Measurements from ENCODE around the gene MSRB1.

DNA sequence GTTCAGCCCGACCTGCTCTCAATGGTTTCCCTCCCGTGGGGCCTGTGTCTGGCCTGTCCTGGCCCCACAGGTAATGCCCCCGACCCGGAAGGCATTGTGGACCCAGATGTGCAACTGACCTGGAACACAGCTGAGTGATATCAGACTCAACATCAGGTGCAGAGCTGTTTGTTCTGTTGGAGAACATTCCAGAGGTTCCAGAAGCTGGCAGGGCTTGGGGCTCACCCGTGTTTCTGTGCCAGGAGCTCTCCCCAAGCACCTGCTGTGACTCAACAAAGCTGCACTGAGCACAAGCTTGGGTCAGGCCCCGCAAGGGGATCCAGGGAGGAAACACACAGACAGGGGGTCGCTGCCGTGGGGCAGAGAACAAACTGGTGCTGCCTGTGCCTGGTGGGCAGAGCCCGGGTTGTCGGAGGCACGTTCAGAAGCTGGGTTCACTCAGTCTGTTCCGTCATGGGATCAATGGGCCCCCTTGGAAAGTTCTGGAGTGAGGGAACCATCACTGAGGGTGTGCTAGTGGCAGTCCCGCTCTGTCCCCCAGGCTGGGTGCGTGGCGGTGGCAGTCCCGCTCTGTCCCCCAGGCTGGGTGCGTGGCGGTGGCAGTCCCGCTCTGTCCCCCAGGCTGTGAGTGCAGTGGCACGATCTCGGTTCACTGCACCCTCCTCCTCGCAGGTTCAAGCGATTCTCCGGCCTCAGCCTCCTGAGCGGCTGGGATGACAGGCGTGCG lies 46.9 kb downstream of the MSRB1 start:
- TF ChIP-seq, protein P1, sequence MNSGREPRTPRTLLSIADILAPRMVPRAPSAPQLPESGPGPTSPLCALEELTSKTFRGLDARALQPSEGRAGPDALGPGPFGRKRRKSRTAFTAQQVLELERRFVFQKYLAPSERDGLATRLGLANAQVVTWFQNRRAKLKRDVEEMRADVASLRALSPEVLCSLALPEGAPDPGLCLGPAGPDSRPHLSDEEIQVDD (CRISPR knock-in tag; IDR thresholded peaks at IDR 0.05; ENCODE audit: borderline replicate concordance) = no peak
- no peak for TF ChIP-seq ZBTB20 (CRISPR knock-in tag; IDR thresholded peaks at IDR 0.05; ENCODE audit: borderline replicate concordance, low read depth)
- TF ChIP-seq, protein P2, sequence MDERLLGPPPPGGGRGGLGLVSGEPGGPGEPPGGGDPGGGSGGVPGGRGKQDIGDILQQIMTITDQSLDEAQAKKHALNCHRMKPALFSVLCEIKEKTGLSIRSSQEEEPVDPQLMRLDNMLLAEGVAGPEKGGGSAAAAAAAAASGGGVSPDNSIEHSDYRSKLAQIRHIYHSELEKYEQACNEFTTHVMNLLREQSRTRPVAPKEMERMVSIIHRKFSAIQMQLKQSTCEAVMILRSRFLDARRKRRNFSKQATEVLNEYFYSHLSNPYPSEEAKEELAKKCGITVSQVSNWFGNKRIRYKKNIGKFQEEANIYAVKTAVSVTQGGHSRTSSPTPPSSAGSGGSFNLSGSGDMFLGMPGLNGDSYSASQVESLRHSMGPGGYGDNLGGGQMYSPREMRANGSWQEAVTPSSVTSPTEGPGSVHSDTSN (CRISPR knock-in tag; IDR thresholded peaks at IDR 0.05) = no peak
- TF ChIP-seq, protein P3, sequence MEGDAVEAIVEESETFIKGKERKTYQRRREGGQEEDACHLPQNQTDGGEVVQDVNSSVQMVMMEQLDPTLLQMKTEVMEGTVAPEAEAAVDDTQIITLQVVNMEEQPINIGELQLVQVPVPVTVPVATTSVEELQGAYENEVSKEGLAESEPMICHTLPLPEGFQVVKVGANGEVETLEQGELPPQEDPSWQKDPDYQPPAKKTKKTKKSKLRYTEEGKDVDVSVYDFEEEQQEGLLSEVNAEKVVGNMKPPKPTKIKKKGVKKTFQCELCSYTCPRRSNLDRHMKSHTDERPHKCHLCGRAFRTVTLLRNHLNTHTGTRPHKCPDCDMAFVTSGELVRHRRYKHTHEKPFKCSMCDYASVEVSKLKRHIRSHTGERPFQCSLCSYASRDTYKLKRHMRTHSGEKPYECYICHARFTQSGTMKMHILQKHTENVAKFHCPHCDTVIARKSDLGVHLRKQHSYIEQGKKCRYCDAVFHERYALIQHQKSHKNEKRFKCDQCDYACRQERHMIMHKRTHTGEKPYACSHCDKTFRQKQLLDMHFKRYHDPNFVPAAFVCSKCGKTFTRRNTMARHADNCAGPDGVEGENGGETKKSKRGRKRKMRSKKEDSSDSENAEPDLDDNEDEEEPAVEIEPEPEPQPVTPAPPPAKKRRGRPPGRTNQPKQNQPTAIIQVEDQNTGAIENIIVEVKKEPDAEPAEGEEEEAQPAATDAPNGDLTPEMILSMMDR (CRISPR knock-in tag; IDR thresholded peaks at IDR 0.05) = no peak

Data from HepG2 (cell line).